ENCODE results near the gene CTXN1.

Gene CTXN1

DNA sequence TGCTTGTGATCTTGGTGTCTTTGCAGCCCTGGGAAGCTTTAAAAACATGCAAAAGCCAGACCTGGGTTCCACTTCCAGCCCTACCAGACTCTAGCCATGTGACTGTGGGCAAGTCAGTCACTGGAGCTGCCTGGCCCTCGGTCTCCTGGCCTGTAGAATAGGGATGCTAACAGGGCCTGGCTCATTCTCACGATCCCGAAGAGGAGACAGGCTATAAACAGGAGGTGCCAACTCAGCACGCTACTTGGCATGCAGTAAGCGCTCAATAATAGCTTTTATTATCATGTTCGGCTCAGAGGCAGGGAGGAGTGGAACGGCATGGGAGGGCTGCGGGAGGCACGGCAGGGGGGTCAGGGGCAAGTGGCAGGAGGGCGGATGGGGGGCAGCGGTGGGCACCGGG is 1.7 kb downstream of the CTXN1 start:
- no peak overlapping the region for H3K4me3 ChIP-seq
- peak overlapping the region in 1 of 2 donors; percentile 94 for H3K27ac ChIP-seq
- TF ChIP-seq, protein P1, sequence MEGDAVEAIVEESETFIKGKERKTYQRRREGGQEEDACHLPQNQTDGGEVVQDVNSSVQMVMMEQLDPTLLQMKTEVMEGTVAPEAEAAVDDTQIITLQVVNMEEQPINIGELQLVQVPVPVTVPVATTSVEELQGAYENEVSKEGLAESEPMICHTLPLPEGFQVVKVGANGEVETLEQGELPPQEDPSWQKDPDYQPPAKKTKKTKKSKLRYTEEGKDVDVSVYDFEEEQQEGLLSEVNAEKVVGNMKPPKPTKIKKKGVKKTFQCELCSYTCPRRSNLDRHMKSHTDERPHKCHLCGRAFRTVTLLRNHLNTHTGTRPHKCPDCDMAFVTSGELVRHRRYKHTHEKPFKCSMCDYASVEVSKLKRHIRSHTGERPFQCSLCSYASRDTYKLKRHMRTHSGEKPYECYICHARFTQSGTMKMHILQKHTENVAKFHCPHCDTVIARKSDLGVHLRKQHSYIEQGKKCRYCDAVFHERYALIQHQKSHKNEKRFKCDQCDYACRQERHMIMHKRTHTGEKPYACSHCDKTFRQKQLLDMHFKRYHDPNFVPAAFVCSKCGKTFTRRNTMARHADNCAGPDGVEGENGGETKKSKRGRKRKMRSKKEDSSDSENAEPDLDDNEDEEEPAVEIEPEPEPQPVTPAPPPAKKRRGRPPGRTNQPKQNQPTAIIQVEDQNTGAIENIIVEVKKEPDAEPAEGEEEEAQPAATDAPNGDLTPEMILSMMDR (IDR thresholded peaks at IDR 0.05): no peak
- DNase-seq (ENCODE audit: low spot score): no peak

DNA sequence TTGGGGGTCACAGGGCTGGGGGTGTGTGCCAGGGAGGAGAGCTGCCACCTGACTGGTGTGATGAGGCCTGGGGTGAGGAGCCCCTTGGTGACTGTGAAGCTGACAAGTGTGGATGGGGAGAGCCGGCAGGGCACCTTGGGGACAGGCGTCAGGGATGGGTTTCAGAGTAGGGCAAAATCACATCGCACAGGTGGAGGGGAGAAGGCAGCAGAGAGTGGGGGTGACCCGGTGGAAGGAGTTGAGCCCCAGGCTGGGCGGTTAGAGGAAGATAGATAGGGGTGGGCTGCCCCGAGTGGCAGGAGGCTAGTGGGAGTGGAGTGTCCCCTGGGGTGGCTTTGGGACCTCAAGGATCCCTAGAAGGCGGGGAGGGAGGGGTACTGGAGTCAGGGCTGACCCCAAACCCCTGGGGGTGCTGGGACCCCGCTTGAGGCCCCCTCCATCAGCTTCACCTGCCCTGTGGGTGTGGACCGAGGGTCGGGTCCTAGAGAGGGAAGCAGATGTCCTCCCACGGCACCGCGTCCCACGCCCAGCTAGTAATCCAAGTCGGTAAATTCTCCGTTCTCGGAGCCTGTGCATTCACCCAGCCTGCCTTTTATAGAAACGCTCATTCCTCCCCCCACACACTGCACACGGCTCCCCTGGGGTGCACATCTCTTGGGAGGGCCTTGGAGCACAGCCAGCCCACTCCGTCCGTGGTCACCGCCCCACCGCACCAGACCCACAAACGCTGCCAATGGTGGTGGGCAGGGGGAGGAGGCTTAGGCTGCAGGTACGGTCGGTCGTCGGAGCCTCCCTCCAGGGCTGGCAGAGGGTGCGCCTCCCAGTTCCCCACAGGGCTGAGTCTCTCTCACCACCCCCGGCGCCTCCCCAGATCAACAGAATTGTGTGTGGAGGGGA is 2.4 kb downstream of the CTXN1 start:
- no peak for DNase-seq (ENCODE audit: low spot score)
- TF ChIP-seq, protein P1 (IDR thresholded peaks at IDR 0.05): no peak
- Histone ChIP-seq H3K27ac (peak overlapping the region in 1 of 2 donors; percentile 94), H3K4me3 (no peak overlapping the region)

DNA sequence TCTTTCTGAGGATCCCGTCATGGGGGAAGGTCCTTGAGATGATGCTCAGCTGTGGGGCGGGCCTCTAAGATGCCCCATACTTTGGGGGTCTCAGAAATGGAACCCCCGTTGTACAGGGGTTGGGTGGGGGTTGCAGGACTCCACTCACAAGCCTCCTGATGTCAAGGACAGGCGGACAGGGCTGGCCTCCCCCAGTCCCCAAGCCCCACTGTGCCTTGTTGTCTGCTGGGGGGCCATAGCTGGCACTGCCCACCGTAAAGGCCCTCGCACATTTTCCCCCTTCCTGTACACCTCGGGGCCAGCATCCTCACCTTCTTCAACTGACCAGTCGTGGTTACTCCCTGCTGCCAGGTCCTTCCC is 3.1 kb downstream of the CTXN1 start:
- no peak overlapping the region for H3K27ac ChIP-seq
- no peak overlapping the region for H3K4me3 ChIP-seq
- no peak for DNase-seq (ENCODE audit: low spot score)
- TF ChIP-seq, protein P1 (IDR thresholded peaks at IDR 0.05): no peak

DNA sequence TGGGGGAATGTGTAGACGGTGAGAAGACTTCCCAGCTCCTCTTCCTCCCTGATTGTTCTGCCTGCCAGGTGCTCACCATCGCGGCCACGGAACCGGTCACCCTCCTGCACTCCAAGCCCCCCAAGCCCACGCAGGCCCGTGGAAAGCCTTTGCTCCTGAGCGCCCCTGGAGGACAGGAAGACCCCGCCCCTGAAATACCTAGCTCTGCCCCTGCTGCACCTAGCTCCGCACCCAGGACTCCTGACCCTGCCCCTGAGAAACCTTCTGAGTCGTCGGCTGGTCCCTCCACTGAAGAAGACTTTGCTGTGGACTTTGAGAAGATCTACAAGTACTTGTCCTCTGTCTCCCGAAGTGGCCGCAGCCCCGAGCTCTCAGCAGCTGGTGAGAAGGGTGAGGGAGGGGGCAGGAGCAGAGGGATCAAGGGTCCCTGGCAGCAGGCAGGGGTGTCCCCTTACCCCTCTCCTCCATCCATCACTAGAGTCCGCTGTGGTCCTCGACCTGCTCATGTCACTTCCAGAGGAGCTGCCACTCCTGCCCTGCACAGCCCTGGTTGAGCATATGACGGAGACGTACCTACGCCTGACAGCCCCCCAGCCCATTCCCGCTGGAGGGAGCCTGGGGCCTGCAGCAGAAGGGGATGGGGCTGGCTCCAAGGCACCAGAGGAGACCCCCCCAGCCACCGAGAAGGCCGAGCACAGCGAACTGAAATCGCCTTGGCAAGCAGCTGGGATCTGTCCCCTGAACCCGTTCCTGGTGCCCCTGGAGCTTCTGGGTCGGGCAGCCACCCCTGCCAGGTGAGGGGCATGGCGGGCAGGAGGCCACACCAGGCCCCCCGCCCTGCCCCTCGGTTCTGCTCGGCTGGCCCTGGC is 3.7 kb downstream of the CTXN1 start:
- DNase-seq (ENCODE audit: low spot score): no peak
- TF ChIP-seq, protein P1 (IDR thresholded peaks at IDR 0.05): no peak
- peak overlapping the region; percentile 87 for H3K4me3 ChIP-seq
- H3K27ac ChIP-seq: peak overlapping the region in 1 of 2 donors; percentile 96

DNA sequence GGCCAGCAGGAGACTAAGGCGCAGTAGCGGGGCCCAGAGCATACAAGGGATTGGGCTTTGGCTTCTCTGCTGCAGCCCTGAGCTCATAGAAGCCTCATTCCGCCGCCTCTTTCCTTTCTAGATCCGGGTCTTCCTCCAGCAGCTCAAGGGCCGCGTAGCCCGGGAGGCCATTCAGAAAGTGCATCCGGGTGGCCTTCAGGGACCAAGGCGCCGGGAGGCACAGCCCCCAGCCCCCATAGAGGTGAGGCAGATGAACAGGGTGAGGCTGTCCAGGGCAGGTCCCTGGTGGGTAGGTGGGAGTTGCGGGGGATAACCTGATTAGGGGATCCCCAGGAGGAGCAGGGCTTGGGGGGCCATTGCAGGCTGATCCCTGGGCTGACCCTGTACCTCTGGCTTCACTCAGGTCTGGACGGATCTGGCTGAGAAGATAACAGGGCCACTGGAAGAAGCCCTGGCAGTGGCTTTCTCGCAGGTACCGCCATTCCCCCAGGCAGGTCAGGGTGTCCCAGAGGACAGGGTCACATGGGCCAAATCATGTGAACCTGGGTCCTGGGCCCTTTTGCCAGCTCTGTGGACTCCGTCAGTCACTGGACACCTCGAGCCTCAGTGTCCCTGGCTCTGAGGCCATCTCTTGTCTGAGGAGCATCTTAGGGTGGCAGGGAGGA is 4.5 kb downstream of the CTXN1 start:
- TF ChIP-seq, protein P1 (IDR thresholded peaks at IDR 0.05): no peak
- Histone ChIP-seq H3K4me3 (peak overlapping the region; percentile 87), H3K27ac (peak overlapping the region; percentile 78 to 96)
- no peak for DNase-seq (ENCODE audit: low spot score)

DNA sequence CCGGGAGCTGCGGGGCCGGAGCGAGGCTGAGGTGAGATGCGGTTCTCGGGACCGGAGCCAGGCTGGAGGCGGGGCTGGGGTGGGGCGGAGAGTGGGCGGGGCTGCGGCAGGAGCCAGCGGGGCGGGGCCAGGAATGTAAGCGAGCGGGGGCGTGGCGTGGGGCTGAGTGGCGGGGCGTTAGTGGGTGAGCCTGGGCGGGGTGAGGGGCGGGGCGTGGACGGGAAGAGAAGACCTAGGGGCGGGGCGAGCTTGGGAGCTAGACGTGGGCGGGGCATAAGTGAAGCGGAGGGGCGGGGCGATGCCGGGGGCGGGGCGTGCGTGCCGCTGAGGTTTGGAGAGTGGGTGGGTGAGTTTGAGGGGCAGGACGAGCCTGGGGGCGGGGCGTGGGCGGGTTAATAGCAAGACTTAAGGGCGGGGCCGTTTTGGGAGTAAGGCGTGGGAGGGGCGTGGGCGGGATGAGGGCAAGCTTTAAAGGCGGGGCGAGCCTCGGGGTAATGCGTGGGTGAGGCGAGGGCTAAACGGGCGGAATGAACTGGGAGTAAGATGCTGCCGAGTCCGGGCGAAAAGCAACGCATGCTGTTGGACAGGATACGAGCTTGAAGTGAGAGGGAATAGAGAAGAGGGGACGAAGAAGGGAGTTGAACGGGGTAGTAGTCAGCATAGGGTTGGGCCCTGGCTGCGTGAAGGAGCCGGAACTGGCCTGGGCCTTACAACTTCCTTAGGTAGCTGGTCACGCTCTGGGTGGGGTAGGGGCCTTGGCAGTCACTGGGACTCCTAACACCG is 5.2 kb downstream of the CTXN1 start:
- TF ChIP-seq, protein P1 (IDR thresholded peaks at IDR 0.05): no peak
- DNase-seq (ENCODE audit: low spot score): peak; percentile 99
- peak overlapping the region; percentile 87 to 96 for H3K27ac ChIP-seq
- peak overlapping the region; percentile 87 for H3K4me3 ChIP-seq

Data from coronary artery (tissue), 2 donors.